HUES48 (cell line): ENCODE results near the gene AGTRAP.

Experiments used
- H3K27ac ChIP-seq: one replicate; pipeline ENCODE4 v1.7.0; 2013; ENCODE audit warnings: low read depth, low read length, inconsistent platforms
- H3K27me3 ChIP-seq: 2 replicates; pipeline ENCODE4 v1.6.1; 2013; ENCODE audit warnings: mild to moderate bottlenecking, low read length; ENCODE audit not compliant: control insufficient read depth, insufficient read depth
- H3K36me3 ChIP-seq: 2 replicates; pipeline ENCODE4 v1.6.1; 2013; ENCODE audit warnings: low read length; ENCODE audit not compliant: control insufficient read depth, insufficient read depth
- H3K4me1 ChIP-seq: 2 replicates; pipeline ENCODE4 v1.6.1; 2013; ENCODE audit warnings: mild to moderate bottlenecking, low read length; ENCODE audit not compliant: control insufficient read depth, insufficient read depth
- H3K4me3 ChIP-seq: 2 replicates; pipeline ENCODE4 v1.5.1; 2013; ENCODE audit warnings: mild to moderate bottlenecking, low read depth, low read length
- H3K9ac ChIP-seq: 2 replicates; pipeline ENCODE4 v1.6.1; 2013; ENCODE audit warnings: mild to moderate bottlenecking, low read depth, low read length, moderate library complexity
- H3K9me3 ChIP-seq: 2 replicates; pipeline ENCODE4 v1.6.1; 2013; ENCODE audit warnings: low read length; ENCODE audit not compliant: control insufficient read depth, insufficient read depth

The AGTRAP gene

DNA sequence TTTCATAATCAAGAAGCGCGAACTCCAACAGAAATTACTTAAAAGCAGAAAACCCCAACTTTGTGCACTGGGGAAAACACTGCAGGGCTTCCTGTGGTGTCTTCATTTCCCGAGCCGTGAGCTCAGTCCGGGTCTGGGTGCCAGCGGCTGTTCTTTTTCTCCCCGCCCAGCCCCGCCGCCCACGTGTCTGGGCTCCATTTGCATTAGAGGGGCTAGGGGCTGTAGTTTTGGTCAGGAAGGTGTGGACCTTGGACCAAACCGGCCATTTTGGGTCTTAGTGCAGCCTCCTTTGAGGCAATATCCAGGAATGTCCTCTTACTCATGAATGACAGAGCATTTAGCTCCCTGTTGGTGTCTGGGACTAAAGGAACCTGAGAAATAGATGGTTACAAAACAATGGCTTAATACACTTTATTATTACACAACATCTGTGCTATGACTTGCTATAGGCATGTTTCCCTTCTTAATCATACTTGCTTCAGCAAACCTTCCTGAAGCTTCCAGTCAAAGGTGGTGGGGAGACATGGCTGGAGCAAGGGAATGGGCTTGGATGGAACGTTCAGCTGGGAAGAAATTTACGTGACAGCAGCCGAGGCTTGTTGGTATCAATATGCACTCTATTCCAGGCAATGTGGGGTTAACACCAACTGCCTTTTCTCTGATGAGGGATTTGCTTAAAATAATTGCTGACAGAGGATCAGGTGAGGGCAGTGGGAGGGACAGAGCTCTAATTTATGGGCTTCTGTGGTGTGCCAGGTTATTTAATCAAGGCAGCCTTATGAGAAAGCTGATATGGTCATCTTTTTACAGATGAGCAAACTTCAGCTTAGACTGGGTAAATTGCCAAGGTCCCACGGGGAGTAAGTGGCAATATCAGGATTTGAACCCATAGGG, 1.1 kb downstream of the AGTRAP start:
- Histone ChIP-seq H3K27ac (peak overlapping the region; percentile 97), H3K27me3 (no peaks in the 10 kb centered on the region), H3K36me3 (0 out of 2 replicates have a peak, but pooled peaks cover 9% of the 10 kb centered on the region), H3K9ac (peak overlapping the region; percentile 79), H3K4me1 (peaks cover 24% of the 10 kb centered on the region), H3K9me3 (no peaks in the 10 kb centered on the region), H3K4me3 (peak overlapping the region; percentile 93)

DNA sequence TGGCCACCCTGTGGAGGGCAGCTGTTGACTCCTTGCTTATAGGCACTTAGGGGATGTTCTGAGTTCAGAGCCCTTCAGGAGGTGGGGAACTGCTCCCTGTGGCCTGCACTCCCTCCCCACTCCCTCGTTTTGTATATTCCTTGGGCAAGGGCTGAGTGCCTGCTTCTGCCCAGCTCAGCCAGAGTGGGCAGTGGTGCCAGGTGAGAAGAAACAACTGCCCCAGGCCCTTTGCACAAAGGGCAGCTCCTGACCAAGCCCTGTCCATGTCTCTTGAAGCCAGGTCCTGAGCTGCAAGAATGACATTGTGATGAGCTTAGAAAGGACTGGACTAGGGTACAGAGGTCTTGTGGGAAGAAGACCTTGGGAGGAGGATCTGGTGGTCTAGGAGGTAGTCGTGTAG, 2.2 kb downstream of the AGTRAP start:
- peaks cover 22% of the 10 kb centered on the region for H3K4me1 ChIP-seq
- peak overlapping the region; percentile 97 for H3K27ac ChIP-seq
- no peak overlapping the region for H3K9ac ChIP-seq
- H3K27me3 ChIP-seq = no peaks in the 10 kb centered on the region
- H3K9me3 ChIP-seq = no peaks in the 10 kb centered on the region
- H3K36me3 ChIP-seq = 0 out of 2 replicates have a peak, but pooled peaks cover 9% of the 10 kb centered on the region
- no peak overlapping the region for H3K4me3 ChIP-seq

DNA sequence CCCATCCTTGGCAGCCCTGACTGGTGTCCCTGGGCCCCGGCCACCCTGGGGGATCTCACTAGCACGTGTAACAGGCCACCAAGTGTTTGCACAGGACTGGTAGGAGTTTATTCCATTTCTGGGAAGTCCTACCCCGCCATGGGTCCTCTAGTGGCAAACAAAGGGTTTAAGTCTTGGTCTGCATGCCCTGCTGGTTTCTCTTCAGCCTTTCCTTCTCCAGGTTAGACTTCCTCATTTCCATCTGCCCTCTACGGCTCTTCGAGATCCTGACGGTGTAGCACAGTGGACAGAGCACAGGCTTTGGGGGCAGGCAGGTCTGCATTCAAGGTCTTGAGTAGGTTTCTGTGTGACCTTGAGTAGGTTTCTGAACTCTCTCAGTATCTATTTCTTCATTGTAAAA, 2.8 kb downstream of the AGTRAP start:
- Histone ChIP-seq H3K9me3 (no peaks in the 10 kb centered on the region), H3K36me3 (0 out of 2 replicates have a peak, but pooled peaks cover 9% of the 10 kb centered on the region), H3K9ac (no peak overlapping the region), H3K4me1 (peaks cover 22% of the 10 kb centered on the region), H3K27ac (no peak overlapping the region), H3K27me3 (no peaks in the 10 kb centered on the region), H3K4me3 (no peak overlapping the region)

- no peak overlapping the region for H3K27ac ChIP-seq
Measured at GRCh38 chr1:11740258-11741192, 4.6 kb downstream of the AGTRAP start.

GRCh38 chr1:11741482-11741881, 5.5 kb downstream of the AGTRAP start:
- no peaks in the 10 kb centered on the region for H3K9me3 ChIP-seq
- no peak overlapping the region for H3K27ac ChIP-seq
- H3K27me3 ChIP-seq = no peaks in the 10 kb centered on the region
- no peak overlapping the region for H3K4me3 ChIP-seq
- peaks cover 21% of the 10 kb centered on the region for H3K36me3 ChIP-seq
- no peak overlapping the region for H3K9ac ChIP-seq
- H3K4me1 ChIP-seq = peaks cover 19% of the 10 kb centered on the region

More at GRCh38 chr1:11740258-11741192, 4.6 kb downstream of the AGTRAP start:
- H3K4me1 ChIP-seq = peaks cover 21% of the 10 kb centered on the region
- H3K27me3 ChIP-seq = no peaks in the 10 kb centered on the region
- no peak overlapping the region for H3K4me3 ChIP-seq
- no peaks in the 10 kb centered on the region for H3K9me3 ChIP-seq
- H3K36me3 ChIP-seq = peaks cover 11% of the 10 kb centered on the region; the same call in 1 of the 2 replicates
- no peak overlapping the region for H3K9ac ChIP-seq

GRCh38 chr1:11741919-11742558, 6.1 kb downstream of the AGTRAP start:
- H3K9ac ChIP-seq = no peak overlapping the region
- no peaks in the 10 kb centered on the region for H3K27me3 ChIP-seq
- peaks cover 16% of the 10 kb centered on the region for H3K4me1 ChIP-seq
- no peak overlapping the region for H3K4me3 ChIP-seq
- no peaks in the 10 kb centered on the region for H3K9me3 ChIP-seq
- peaks cover 23% of the 10 kb centered on the region for H3K36me3 ChIP-seq
- no peak overlapping the region for H3K27ac ChIP-seq

DNA sequence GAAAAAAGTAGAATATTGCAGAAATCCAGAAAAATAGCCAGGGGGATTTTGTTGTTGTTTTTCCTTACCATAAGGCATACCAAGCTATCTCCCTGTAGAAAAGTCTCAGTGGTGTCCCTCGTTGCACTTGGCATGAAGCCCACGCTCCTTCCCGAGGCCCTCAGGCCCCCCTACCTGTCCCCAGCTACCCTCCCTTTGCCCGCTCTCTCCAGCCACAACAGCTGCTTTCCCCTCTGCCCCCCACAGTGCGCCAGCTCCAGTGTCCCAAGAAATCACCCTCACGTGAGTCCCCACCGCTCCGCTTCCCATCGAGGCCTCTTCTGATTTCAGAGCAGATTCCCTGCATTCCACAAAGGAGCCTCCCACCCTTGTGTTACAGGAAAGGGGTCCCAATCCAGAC, 8.4 kb downstream of the AGTRAP start:
- Histone ChIP-seq H3K9me3 (no peaks in the 10 kb centered on the region), H3K4me1 (peaks cover 5% of the 10 kb centered on the region; the same call in 1 of the 2 replicates), H3K36me3 (peaks cover 23% of the 10 kb centered on the region), H3K4me3 (no peak overlapping the region), H3K27ac (no peak overlapping the region), H3K9ac (no peak overlapping the region), H3K27me3 (no peaks in the 10 kb centered on the region)

- no peak overlapping the region for H3K9ac ChIP-seq
- no peaks in the 10 kb centered on the region for H3K4me1 ChIP-seq
- peaks cover 41% of the 10 kb centered on the region for H3K36me3 ChIP-seq
- no peak overlapping the region for H3K27ac ChIP-seq
- no peaks in the 10 kb centered on the region for H3K27me3 ChIP-seq
- H3K9me3 ChIP-seq = no peaks in the 10 kb centered on the region
- H3K4me3 ChIP-seq = no peak overlapping the region
Measured at GRCh38 chr1:11746092-11746491, 10.2 kb downstream of the AGTRAP start.

GRCh38 chr1:11746795-11747487, 11.0 kb downstream of the AGTRAP start:
- Histone ChIP-seq H3K36me3 (peaks cover 42% of the 10 kb centered on the region), H3K4me3 (no peak overlapping the region), H3K4me1 (no peaks in the 10 kb centered on the region), H3K9ac (no peak overlapping the region), H3K27ac (no peak overlapping the region), H3K27me3 (no peaks in the 10 kb centered on the region), H3K9me3 (no peaks in the 10 kb centered on the region)
